AG04450 (cell line): Measurements from ENCODE around the gene INHBC. TPM values are rescaled to one million over a fixed set of nuclear protein-coding genes. Genes with fewer than 3 reads are reported as not detected.

Experiments
- CTCF ChIA-PET: fragments of 300-600, 350-600 bp; formaldehyde crosslinking; extraction: SDS; loops from one replicate; lab custom pipeline; 2022; ENCODE audit warnings: antibody characterized with exemption, inconsistent platforms; lab: Charles Lee
- POLR2A ChIA-PET: fragments of 350-600 bp; formaldehyde crosslinking; extraction: SDS; loops from one replicate; lab custom pipeline; 2021; ENCODE audit warnings: antibody characterized with exemption, inconsistent platforms; lab: Yijun Ruan, JAX
- DNase-seq: peaks from one replicate; pipeline ENCODE4 v3.0.0-alpha.2; 2011; ENCODE audit warnings: low read depth, low spot score
- H3K27ac ChIP-seq: one replicate; pipeline ENCODE4 v1.5.1; 2012; ENCODE audit warnings: low read depth, low read length, control low read depth
- H3K27me3 ChIP-seq: one replicate; pipeline ENCODE4 v1.6.0; 2012; ENCODE audit warnings: low read length; ENCODE audit not compliant: control insufficient read depth, insufficient read depth
- H3K4me3 ChIP-seq: 2 replicates; pipeline ENCODE4 v1.5.1; 2011; ENCODE audit warnings: mild to moderate bottlenecking, low read depth, low read length, control low read depth
- H3K9me3 ChIP-seq: 2 replicates; pipeline ENCODE4 v1.5.1; 2012; ENCODE audit warnings: low read length; ENCODE audit not compliant: control insufficient read depth, insufficient read depth
- polyA plus RNA-seq: library from polyadenylated mRNA; depleted of rRNA; stranded (reverse); fragments of >200 nt; gene quantifications from 2 replicates; pipeline ENCODE4 v1.2.3, GENCODE V29; 2011
- TF ChIP-seq, protein P1 (sequence below): IDR thresholded peaks from 2 replicates; pipeline ENCODE4 v1.5.1; 2011; ENCODE audit warnings: low read depth, low read length, control low read depth, inconsistent platforms

INHBC gene
- polyA plus RNA-seq, 1 experiment, result not detected

GRCh38 chr12:57452937-57453509 is 18.4 kb downstream of the INHBC start:
- CTCF ChIA-PET, result interaction anchor here (0.6 to 5.7 kb wide), 49 partner anchors 8 to 239 kb away, joined by 3 to 294 read pairs (median 4); partner anchors contain the start of genes INHBC and SHMT2
- Histone ChIP-seq H3K9me3 (peaks cover 3% of the 10 kb centered on the region; the same call in 1 of the 2 replicates), H3K27me3 (no peaks in the 10 kb centered on the region), H3K4me3 (no peak overlapping the region), H3K27ac (peak overlapping the region; percentile 98)
- DNase-seq, result no peak
- TF ChIP-seq, protein P1, sequence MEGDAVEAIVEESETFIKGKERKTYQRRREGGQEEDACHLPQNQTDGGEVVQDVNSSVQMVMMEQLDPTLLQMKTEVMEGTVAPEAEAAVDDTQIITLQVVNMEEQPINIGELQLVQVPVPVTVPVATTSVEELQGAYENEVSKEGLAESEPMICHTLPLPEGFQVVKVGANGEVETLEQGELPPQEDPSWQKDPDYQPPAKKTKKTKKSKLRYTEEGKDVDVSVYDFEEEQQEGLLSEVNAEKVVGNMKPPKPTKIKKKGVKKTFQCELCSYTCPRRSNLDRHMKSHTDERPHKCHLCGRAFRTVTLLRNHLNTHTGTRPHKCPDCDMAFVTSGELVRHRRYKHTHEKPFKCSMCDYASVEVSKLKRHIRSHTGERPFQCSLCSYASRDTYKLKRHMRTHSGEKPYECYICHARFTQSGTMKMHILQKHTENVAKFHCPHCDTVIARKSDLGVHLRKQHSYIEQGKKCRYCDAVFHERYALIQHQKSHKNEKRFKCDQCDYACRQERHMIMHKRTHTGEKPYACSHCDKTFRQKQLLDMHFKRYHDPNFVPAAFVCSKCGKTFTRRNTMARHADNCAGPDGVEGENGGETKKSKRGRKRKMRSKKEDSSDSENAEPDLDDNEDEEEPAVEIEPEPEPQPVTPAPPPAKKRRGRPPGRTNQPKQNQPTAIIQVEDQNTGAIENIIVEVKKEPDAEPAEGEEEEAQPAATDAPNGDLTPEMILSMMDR, result peak; percentile 98
- POLR2A ChIA-PET, result interaction anchor here (0.9 to 1.4 kb wide), 6 partner anchors 23 to 191 kb away, joined by 3 to 9 read pairs (median 4); no protein-coding TSS in a partner anchor

GRCh38 chr12:57454213-57454565 is 19.6 kb downstream of the INHBC start:
- peaks cover 3% of the 10 kb centered on the region; the same call in 1 of the 2 replicates for H3K9me3 ChIP-seq
- no peak for DNase-seq
- peak overlapping the region; percentile 98 for H3K27ac ChIP-seq
- POLR2A ChIA-PET, result no interaction called here
- no peaks in the 10 kb centered on the region for H3K27me3 ChIP-seq
- CTCF ChIA-PET, result interaction anchor here (0.9 to 5.7 kb wide), 12 partner anchors 8 to 240 kb away, joined by 3 to 294 read pairs (median 11); no protein-coding TSS in a partner anchor
- TF ChIP-seq, protein P1, result no peak
- H3K4me3 ChIP-seq, result no peak overlapping the region

DNA sequence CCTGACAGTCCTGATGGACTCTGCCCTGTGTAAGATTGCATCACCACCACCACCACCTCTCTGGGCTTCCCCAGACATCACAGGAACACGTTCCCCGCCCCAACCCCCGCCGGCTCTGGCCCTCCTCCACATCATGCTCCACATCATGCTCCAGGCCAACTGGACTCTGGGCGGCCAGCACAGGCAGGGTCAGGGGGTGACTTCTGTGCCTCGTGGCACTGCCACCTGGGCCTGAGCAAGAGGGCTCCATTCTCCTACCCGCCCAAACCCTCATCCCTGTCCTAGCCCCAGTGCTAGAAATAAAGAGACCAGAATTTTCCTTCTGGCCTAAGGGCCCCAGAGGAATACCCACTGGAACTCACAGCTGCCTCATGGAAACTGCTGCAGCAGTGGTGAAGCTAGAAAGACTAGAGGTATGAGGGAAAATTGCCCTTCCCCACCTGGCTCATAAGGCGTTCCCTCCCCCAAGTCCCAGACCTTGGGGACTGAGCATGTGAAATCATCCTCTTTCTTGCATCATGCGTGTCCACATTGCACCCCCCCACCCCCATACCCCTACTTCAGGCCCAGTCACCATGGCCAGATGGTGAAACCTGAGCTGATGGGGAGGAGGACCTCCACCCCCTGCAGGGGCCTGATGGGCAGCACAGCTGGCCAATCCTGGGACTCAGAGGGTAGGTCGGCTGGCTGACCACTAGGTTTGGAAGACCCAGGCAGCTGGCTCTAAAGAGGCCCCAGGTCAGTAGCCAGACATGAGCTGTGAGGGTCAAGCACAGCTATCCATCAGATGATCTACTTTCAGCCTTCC is 20.2 kb downstream of the INHBC start, which contains the start of gene INHBE:
Gene INHBE, plus strand, starts transcription at position 742 of the 808 bp plus-strand sequence. CDS start 230 bp downstream, outside the sequence.
- Histone ChIP-seq H3K27ac (peak within 1 kb of the TSS; percentile 98), H3K4me3 (peak within 1 kb of the TSS; percentile 44), H3K9me3 (no peaks in the 10 kb centered on the region; the same call in 1 of the 2 replicates), H3K27me3 (no peaks in the 10 kb centered on the region)
- POLR2A ChIA-PET, result interaction anchor here (0.7 kb wide), 1 partner anchor 114 kb away, joined by 7 read pairs; no protein-coding TSS in a partner anchor
- TF ChIP-seq, protein P1, result no peak
- CTCF ChIA-PET, result interaction anchor here (0.6 to 5.7 kb wide), 11 partner anchors 45 to 241 kb away, joined by 3 to 294 read pairs (median 5); no protein-coding TSS in a partner anchor
- peak; percentile 94 for DNase-seq

DNA sequence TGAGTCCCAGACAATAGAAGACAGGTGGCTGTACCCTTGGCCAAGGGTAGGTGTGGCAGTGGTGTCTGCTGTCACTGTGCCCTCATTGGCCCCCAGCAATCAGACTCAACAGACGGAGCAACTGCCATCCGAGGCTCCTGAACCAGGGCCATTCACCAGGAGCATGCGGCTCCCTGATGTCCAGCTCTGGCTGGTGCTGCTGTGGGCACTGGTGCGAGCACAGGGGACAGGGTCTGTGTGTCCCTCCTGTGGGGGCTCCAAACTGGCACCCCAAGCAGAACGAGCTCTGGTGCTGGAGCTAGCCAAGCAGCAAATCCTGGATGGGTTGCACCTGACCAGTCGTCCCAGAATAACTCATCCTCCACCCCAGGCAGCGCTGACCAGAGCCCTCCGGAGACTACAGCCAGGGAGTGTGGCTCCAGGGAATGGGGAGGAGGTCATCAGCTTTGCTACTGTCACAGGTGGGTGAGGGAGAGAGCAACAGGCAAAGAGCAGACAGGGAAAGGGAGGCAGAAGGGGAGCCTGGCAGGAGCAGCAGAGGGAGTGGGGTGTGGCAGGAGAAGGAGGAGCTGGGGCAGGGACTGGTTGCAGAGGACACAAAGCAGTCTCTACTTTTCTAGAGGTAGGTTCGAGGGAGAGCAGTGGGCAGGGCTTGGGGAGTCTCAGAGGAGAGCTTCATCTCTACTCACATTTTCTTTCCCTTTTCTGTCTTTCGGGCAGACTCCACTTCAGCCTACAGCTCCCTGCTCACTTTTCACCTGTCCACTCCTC is 21.0 kb downstream of the INHBC start:
- no peak for DNase-seq
- H3K4me3 ChIP-seq, result peak overlapping the region; percentile 44
- TF ChIP-seq, protein P1, result no peak
- POLR2A ChIA-PET, result interaction anchor here (0.7 kb wide), 1 partner anchor 115 kb away, joined by 7 read pairs; no protein-coding TSS in a partner anchor
- H3K27me3 ChIP-seq, result no peaks in the 10 kb centered on the region
- CTCF ChIA-PET, result interaction anchor here (0.6 to 5.7 kb wide), 13 partner anchors 11 to 241 kb away, joined by 3 to 294 read pairs (median 4); partner anchors contain the start of gene STAC3
- no peaks in the 10 kb centered on the region for H3K9me3 ChIP-seq
- peak overlapping the region; percentile 39 for H3K27ac ChIP-seq
